NCI-H1436 (cell line): ENCODE data around the gene NPDC1.
"Not testable (repeated sequence)": the region's sequence is repeated elsewhere in the genome, so short reads cannot be mapped to it uniquely, and the experiment has no call there.

ENCODE experiments used
- DNase-seq: peaks from one replicate; lab custom pipeline; 2025; lab: John Stamatoyannopoulos, UW

NPDC1 gene

DNA sequence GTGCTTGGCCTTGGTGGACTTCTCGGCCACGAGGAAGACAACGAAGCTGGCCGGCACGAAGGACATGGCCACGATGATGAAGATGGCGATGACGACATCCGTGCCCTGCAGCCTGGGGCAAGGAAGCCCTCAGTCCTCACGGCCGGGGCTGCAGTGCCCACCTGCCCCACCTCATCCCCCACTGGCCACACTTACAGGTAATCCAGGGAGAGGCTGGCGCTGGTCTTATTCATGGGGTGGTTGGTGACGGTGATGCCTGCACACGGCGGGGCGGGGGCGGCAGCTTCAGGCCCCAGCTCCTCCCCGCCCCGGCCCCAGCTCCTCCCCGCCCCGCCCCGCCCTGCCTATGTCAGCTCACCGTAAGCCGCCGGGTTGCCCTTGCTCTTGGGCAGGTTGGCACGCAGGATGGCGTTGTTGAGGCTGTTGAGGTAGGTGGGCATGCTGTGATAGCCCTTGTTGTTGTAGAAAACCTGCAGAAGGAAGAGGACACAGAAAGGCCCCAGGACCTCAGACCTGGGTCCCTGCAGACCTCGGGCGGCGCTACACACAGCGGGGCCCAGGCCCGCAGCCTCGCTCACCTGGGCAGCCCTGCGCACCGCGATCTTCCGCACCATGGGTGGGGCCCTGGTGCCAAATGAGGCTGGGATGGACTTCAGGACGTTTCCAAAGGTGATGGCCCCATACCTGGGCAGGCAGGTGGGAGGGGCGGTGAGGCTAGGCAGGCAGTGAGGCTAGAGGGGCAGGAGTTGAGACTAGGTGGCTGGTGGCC lies 33.9 kb downstream of the NPDC1 start:
- DNase-seq, result no peak

DNA sequence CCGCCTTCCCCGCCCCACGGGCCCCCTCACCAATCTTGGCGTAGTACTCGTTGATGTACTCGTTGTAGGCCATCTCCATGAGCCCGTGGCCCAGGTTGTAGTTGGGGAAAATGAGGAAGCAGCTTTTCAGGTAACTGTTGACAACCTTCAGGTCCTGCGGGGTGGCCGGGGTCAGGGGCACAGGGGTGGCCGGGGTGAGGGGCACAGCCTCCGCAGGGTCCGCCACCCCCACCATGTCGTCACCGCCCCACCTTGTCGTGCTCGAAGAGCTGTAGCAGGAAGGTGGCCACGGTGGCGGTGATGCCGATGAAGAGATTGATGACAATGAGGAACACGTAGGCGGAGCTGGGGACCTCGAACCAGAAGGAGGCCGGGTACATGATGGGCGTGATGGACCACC lies 34.8 kb downstream of the NPDC1 start:
- no peak for DNase-seq

DNA sequence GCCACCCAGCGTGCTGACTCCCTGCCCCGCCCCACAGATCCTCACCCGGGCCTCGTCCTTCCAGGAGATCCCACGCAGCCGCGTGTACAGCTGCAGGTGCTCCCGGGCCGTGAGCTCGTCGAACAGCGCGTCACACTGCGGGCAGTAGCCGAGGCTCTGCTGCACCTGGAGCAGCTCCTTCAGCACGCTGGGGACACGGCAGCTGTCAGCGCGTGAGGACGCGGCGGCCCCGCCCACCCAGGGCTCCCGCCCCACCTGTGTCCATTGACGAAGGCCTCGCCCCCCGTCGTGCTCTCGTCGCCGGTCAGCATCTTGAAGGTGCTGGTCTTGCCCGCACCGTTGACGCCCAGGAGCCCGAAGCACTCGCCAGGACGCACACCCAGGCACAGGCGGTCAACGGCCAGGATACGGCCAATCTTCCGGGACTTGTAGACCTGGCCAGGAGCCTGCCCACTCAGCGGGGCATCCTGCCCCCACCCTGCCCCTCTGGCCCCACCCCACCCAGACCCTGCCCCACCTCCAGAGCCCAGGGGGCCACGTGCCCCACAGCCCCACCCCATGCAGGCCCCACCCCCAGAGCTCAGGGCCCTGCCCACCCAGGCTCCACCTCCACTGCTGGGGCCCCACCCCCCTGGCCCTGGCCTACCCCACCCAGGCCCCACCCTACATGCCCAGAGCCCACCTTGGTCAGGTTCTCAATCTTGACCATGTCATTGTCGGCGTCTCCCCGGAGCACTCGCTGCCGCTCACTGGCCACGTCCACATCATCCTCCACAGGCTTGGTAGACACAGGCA lies 35.8 kb downstream of the NPDC1 start:
- no peak for DNase-seq

GRCh38 chr9:137009217-137009616 lies 36.8 kb downstream of the NPDC1 start:
- no peak for DNase-seq

GRCh38 chr9:137008312-137008711 lies 37.7 kb downstream of the NPDC1 start:
- no peak for DNase-seq

DNA sequence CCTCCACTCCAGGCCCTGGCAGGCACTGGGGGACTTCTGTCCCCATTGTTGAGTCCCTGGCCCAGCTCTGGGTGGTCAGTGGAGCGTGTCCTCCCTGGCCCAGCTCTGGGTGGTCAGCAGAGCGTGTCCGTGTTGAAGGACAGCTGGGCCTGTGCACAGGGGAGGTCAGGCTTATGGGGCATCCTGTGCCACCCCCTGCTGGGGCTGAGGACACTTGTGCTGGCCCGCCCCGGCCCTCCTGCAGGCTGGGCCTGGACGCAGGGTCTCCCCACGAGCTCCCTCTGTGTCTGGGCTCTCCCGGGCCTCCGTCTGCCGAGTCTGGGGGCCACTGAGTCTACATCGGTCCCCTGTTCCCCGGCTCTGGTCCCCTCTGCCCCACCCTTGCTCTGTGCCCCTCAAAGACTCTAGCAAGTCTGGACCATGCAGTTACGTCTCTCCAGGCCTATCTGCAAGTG lies 38.1 kb downstream of the NPDC1 start:
- no peak for DNase-seq

- DNase-seq, result no peak
Observed at GRCh38 chr9:137007108-137007815, 38.7 kb downstream of the NPDC1 start.

DNA sequence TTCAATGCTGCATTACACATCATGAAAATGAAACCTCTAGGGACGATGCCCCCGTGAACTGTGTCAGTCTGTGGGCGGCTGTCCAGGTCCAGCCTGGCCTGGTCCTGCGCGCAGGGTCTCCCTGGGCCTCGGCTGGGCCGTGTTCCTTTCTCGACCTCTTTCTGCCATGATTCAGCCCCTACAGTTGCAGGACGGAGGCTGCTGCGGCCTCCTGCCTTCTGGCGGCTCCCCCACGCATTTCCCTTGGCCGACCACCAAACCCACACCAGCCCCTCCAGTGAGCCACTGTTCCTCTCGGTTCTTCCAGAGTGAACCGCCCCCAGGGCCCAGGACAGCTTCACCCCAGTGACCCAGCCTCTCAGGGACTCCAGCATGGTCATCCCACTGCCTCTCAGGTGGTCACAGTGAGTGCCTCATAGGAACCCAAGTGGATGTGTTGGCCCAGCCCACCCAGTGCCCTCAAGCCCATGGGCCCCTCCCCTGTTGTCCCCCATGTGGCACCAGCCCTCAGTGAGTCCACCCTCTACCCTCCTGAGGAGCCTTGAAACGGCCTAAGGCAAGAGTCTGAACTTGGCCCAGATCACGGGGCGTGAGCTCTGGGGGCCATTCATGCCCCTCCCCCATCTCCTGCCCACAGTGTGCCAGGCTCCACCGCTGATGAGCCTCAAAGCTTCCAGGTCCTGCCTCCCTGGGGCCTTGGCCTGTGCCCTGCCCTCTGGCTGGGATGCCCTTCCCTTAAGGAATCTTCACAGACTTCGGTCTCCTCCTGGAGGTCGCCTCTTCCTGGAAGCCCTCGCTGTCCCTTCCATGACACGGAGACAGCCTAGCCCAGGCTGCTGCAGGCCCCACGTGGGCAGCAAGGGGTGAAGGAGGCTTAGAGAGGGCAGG lies 39.6 kb downstream of the NPDC1 start:
- DNase-seq, result no peak

GRCh38 chr9:137004285-137004684 lies 41.7 kb downstream of the NPDC1 start:
- not testable (repeated sequence) for DNase-seq

GRCh38 chr9:137002646-137003041 lies 43.3 kb downstream of the NPDC1 start:
- DNase-seq, result no peak

DNA sequence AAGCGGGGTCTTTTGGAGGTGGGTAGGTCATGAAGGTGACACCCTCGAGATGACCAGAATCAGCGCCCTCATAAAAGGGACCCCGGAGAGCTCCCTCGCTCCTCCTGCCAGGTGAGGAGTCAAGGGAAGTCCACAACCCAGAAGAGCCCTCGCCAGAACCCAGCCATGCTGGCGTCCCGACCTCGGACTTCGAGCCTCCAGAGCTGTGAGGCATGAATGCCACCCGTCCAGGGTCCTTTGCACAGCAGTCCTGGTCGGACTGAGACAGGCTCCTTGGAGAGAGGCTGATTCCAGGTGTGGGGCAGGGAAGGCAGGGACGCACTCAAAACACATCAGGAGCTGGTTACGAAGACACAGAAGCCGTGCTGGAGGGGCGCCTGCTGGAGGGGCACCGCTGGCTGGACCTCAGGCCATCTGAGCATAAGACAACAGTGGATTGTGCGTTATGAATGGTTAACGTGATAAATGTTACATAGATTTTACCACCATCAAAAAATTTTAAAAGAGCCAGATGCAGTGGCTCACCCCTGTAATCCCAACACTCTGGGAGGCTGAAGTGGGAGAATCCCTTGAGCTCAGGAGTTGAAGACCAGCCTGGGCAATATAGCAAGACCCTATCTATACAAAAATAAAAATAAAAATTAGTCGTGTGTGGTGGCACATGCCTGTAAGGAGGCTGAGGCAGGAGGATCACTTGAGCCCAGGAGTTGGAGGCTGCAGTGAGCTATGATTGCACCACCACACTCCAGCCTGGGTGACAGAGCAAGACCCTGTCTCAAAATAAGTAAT lies 43.9 kb downstream of the NPDC1 start:
- DNase-seq, result no peak

DNA sequence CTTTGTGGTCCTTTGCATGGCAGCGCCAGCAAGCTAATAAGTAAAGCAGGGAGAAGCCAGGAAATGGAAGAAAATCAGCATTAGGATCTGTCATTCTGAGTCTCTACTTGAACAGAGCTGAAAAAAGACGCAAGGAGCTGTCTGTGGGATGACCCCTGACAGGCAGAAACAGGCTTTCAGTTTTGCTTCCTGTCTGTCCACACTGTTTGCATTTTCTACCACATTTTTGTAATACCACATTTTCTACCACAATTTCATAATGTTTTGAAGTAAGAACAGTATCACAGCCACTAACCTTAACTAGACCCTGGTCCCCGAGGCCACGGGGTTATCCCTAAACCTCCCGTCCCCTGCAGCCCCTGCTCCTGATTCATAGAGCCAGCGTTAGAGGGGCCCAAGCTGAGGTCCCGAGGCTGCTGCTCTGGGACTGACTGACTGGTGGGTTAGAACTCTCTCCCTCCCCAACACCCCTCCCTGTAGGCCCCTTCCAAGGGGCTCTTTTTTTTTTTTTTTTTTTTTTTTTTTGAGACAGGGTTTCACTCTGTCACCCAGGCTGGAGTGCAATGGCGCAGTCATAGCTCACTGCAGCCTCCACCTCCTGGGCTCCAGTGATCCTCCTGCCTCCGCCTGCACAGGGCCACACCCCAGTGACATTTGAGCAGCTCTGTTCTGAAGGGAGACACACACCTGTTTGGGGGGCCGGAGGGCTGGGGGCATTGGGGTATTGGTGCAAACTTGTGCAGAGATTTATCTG lies 45.6 kb downstream of the NPDC1 start:
- no peak for DNase-seq

DNA sequence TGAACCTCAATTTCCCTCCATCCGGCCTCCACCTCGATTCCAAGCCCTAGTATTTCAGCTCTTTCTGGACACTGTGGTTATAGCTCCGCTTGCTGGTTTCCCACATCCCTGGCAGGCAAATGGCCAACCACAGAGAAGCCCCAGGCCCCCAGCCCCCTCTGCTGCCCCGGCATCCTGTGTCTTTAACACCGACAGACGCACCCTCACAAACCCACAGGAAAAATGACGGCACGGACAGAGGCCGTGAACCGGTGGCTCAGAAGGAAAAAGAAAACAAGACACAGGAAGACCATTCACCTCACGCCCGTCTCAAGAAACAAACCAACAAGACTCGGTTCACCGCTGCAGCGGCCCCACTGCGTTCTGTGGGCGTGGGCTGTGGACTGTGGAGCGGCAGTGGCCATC lies 48.1 kb downstream of the NPDC1 start:
- no peak for DNase-seq

GRCh38 chr9:136997371-136997770 lies 48.6 kb downstream of the NPDC1 start:
- DNase-seq, result no peak

- no peak for DNase-seq
Observed at GRCh38 chr9:136996361-136997292, 49.4 kb downstream of the NPDC1 start, which contains the start of gene CLIC3. Gene CLIC3 (minus strand): TSS chr9:136996568. CDS start chr9:136996543, 25 bp downstream.

DNA sequence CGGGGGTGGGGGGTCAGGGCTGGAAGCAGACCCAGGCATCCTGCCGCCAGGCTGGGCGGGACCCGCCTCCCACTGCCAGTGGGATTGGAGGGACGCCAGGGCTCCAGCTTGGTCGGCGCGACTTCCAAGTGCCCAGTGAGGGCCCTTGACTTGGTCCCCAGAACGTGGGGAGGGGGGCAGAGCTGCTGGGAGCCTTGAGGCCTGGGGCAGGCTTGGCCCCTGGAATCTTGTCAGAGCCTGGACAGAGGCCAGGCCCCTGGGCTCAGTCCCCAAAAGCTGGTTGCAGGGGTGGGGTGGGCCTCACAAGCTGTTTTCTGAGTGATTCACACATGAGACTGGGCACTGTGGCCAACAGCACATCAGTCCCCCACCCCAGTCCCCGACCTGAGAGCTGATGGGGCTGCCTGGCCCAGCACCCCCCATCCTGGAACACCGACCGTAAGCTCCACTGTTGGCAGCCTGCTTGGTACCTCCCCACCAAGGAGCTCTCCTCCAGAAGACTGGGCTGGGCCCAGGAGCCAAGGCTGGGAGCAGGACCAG lies 50.1 kb downstream of the NPDC1 start:
- DNase-seq, result no peak

- no peak for DNase-seq
Observed at GRCh38 chr9:136995362-136995761, 50.6 kb downstream of the NPDC1 start.

DNA sequence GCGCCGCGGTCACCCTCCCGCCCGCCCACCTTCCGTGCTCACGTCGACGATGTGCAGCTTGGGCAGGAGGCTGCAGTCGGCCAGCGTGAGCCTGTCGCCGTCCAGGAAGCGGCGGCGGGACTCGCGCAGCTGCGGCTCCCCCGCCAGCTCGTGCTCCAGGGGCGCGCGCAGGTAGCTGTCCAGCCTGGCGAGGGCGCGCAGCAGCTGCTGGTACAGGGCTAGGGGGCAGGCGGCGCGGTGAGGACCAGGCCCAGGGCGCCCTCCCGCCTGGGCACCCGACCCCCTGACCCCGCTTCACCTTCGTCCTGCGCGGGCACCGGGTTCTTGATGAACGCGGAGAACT lies 51.1 kb downstream of the NPDC1 start:
- no peak for DNase-seq
